Neutrophil (primary cell): ENCODE results near the gene PADI6.
"Not testable (repeated sequence)": the region's sequence is repeated elsewhere in the genome, so short reads cannot be mapped to it uniquely, and the experiment has no call there.

Source experiments
- H3K27ac ChIP-seq: fragments of 200-600 bp; sonication (generic); 2 replicates; pipeline ENCODE4 v1.5.1; 2016; ENCODE audit warnings: mild to moderate bottlenecking, moderate library complexity
- H3K27me3 ChIP-seq: fragments of 200-600 bp; sonication (generic); 2 replicates; pipeline ENCODE4 v1.6.0; 2016; ENCODE audit warnings: mild to moderate bottlenecking
- H3K36me3 ChIP-seq: fragments of 200-600 bp; sonication (generic); 2 replicates; pipeline ENCODE4 v1.5.1; 2017
- H3K4me1 ChIP-seq, 2 experiments: fragments of 200-600 bp in 1 of 2; sonication (generic) in 1 of 2; 1 replicate in 1 of 2; 2 replicates in 1 of 2; pipeline versions ENCODE4 v1.5.1 to v1.6.1; 2013 to 2016; ENCODE audit warnings: low read depth in 1 of 2, low read length in 1 of 2, mild to moderate bottlenecking in 1 of 2, moderate library complexity in 1 of 2; ENCODE audit not compliant: control insufficient read depth in 1 of 2, insufficient read depth in 1 of 2
- H3K4me3 ChIP-seq, 2 experiments: fragments of 200-600 bp in 1 of 2; sonication (generic) in 1 of 2; 1 replicate in 1 of 2; 2 replicates in 1 of 2; pipeline ENCODE4 v1.5.1; 2013 to 2016; ENCODE audit warnings: low read depth in 1 of 2, low read length in 1 of 2, mild to moderate bottlenecking in 1 of 2, moderate library complexity in 1 of 2
- H3K9me3 ChIP-seq: fragments of 200-600 bp; sonication (generic); 2 replicates; pipeline ENCODE4 v1.5.1; 2016
- TF ChIP-seq, protein P1 (sequence below): fragments of 200-600 bp; sonication (generic); IDR thresholded peaks from 2 replicates; pipeline ENCODE4 v1.5.1; 2016; ENCODE audit warnings: antibody characterized with exemption

PADI6 gene

DNA sequence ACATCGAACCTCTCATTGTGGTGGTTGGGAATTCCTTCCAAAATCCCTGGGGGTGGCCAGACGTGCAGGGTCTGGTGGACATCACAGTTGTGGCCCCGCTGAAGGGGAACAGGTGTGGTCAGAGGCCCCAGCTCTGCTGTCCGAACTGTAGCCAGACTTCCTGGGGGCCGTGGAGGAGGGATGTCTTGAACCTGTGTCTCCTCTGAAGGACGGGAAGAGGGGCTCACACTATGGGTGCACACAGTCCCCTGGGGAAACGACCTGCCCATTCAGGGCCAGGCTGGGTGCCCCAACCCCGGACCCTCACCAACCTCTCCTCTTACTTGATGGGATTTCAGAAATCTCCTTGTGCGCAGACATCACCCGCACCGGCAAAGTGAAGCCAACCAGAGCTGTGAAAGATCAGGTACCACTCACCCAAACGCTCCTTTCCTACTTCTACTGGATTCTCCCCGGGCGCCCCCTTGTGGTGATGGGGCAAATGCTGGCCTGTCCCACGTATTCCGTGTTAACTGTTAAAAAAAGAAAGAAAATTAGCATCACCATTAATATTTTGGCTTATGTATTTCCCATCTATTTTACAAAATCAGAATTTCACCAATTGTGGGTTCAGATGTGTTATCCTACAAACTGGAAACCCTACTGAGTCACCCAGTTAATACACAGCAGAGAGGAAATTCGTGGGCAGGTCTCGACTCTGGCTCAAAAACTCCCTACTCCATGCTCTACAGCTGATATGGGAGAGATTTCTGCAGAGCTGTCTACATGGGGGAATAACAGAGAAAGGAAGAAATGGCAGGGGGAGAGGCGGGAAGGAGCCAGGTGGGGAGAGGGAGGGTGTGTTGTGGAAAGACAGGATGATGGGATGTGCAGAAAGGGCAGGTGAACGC, 35.9 kb upstream of the PADI6 start:
- H3K27me3 ChIP-seq, result no peaks in the 10 kb centered on the region
- H3K27ac ChIP-seq, result peak overlapping the region; percentile 68
- H3K9me3 ChIP-seq, result no peaks in the 10 kb centered on the region
- H3K4me3 ChIP-seq, result no peak overlapping the region
- TF ChIP-seq, protein P1, sequence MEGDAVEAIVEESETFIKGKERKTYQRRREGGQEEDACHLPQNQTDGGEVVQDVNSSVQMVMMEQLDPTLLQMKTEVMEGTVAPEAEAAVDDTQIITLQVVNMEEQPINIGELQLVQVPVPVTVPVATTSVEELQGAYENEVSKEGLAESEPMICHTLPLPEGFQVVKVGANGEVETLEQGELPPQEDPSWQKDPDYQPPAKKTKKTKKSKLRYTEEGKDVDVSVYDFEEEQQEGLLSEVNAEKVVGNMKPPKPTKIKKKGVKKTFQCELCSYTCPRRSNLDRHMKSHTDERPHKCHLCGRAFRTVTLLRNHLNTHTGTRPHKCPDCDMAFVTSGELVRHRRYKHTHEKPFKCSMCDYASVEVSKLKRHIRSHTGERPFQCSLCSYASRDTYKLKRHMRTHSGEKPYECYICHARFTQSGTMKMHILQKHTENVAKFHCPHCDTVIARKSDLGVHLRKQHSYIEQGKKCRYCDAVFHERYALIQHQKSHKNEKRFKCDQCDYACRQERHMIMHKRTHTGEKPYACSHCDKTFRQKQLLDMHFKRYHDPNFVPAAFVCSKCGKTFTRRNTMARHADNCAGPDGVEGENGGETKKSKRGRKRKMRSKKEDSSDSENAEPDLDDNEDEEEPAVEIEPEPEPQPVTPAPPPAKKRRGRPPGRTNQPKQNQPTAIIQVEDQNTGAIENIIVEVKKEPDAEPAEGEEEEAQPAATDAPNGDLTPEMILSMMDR, result peak; percentile 82
- peaks cover 0 to 7% of the 10 kb centered on the region in 2 experiments for H3K4me1 ChIP-seq
- peaks cover 100% of the 10 kb centered on the region for H3K36me3 ChIP-seq

DNA sequence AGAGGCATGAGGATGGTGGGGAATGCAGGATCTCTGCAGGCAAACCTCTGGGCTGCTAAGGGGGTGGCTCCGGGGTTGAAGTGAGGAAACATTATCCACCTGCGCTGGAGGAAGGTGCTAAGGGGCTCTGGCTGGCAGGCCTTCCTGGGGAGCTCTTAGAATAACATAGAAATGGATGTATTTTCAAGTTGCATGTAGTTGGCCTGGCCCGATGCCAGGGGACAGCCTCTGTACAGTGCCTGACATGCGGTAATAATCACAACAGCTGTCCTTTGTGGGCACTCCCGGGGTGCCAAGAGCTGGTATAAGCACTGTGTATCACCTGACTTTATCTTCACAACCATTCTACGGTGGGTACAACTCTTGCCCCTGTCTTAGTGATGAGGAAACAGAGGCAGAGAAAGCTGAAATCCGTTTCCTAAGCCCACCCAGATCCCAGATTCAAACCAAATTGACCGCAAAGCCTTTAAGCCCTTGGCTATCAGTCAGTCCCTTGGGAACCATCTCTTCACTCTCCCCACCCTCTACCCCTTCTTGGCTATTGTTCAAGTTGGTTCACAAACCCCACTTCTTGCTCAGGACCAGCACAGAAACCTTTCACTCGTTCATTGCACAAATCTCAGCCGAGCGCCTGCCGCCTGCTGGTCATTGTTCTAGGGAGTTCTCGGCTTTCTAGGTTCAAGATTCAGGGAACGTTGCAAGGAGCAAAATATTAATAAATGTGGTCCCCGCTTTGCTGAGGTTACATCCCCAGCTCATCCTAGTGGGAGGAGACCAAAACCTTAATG, 33.1 kb upstream of the PADI6 start:
- peaks cover 100% of the 10 kb centered on the region for H3K36me3 ChIP-seq
- TF ChIP-seq, protein P1, result no peak
- H3K27ac ChIP-seq, result peak overlapping the region; percentile 21
- H3K4me1 ChIP-seq, result peaks cover 0 to 7% of the 10 kb centered on the region in 2 experiments
- no peak overlapping the region for H3K4me3 ChIP-seq
- H3K27me3 ChIP-seq, result no peaks in the 10 kb centered on the region
- H3K9me3 ChIP-seq, result no peaks in the 10 kb centered on the region

DNA sequence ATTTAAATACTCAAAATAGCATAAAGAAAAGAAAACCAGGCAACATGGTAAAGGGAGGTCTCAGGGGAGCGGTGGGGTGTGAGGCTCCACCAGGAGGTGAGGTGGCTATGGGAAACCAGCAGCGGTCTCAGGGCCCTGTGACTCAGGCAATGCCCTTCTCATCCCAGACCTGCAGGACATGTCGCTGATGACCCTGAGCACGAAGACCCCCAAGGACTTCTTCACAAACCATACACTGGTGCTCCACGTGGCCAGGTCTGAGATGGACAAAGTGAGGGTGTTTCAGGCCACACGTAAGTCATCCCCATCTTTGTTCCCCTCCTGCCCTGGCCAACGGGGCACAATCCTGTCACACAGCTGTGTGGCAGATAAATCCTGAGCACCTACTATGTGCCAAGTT, 32.5 kb upstream of the PADI6 start:
- peaks cover 0 to 7% of the 10 kb centered on the region in 2 experiments for H3K4me1 ChIP-seq
- H3K4me3 ChIP-seq, result no peak overlapping the region
- H3K36me3 ChIP-seq, result peaks cover 100% of the 10 kb centered on the region
- H3K9me3 ChIP-seq, result no peaks in the 10 kb centered on the region
- H3K27ac ChIP-seq, result peak overlapping the region; percentile 21
- TF ChIP-seq, protein P1, result no peak
- H3K27me3 ChIP-seq, result no peaks in the 10 kb centered on the region

DNA sequence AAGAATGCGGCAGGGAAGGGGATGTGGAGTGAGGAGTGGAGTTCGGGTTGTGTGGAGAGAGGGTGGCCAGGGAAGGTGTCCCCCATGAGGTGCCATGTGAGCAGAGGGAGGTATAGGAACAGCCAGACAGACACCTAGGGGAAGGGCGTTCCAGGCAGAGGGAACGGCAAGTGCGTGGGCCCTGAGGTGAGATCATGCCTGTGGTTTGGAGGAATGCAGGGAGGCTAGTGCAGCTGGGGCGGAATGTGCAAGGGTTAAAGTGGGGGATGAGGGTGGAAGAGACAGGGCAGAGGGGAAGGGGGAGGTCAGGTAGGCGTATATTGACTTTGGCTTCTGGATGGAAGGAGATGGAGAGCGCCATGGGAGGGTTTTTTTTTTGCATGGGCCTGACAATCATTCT, 31.6 kb upstream of the PADI6 start:
- H3K27me3 ChIP-seq, result no peaks in the 10 kb centered on the region
- H3K36me3 ChIP-seq, result peaks cover 100% of the 10 kb centered on the region
- TF ChIP-seq, protein P1, result no peak
- H3K27ac ChIP-seq, result peak overlapping the region; percentile 26
- H3K9me3 ChIP-seq, result no peaks in the 10 kb centered on the region
- H3K4me3 ChIP-seq, result no peak overlapping the region
- peaks cover 0 to 7% of the 10 kb centered on the region in 2 experiments for H3K4me1 ChIP-seq

DNA sequence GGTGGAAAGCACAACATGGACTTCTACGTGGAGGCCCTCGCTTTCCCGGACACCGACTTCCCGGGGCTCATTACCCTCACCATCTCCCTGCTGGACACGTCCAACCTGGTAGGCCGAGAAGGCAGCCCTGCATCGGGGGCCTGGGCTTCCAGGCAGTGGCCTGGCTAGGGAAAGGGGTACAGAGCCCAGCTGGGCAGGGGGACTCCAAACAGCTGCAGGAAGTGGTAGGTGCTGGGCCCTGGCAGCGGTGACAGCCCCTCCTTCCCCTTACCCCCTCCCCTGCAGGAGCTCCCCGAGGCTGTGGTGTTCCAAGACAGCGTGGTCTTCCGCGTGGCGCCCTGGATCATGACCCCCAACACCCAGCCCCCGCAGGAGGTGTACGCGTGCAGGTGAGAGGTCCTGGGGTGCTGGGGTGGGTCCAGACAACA, 30.0 kb upstream of the PADI6 start:
- H3K27ac ChIP-seq, result peak overlapping the region; percentile 56
- no peaks in the 10 kb centered on the region for H3K27me3 ChIP-seq
- TF ChIP-seq, protein P1, result no peak
- no peaks in the 10 kb centered on the region for H3K9me3 ChIP-seq
- H3K4me1 ChIP-seq, result no peaks in the 10 kb centered on the region
- no peak overlapping the region for H3K4me3 ChIP-seq
- peaks cover 100% of the 10 kb centered on the region for H3K36me3 ChIP-seq

DNA sequence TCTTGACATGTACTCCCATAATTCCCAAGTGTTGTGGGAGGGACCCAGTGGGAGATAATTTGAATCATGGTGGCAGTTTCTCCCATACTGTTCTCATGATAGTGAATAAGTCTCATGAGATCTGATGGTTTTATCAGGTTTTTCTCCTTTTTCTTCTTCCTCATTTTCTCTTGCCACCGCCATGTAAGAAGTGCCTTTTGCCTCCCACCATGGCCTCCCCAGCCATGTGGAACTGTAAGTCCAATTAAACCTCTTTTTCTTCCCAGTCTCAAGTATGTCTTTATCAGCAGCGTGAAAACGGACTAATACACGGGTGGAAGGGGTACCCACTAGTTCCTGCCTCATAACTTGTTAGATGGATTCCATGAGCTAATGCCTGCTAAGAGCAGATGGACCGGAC, 26.5 kb upstream of the PADI6 start:
- not testable (repeated sequence) for H3K27me3 ChIP-seq, H3K9me3 ChIP-seq, H3K4me1 ChIP-seq, H3K4me3 ChIP-seq
- H3K27ac ChIP-seq, result peak overlapping the region; percentile 72
- H3K36me3 ChIP-seq, result peaks cover 90% of the 10 kb centered on the region
